ENCODE data around the gene HPS4.

GRCh38 chr22:26404851-26405421, 78.6 kb downstream of the HPS4 start:
- TF ChIP-seq CTCF (IDR thresholded peaks at IDR 0.05) (no peak), POLR2A (IDR thresholded peaks at IDR 0.05) (no peak)
